GM06990 (cell line): ENCODE data around the gene SPAAR.

Experiments used
- DNase-seq: peaks from one replicate; pipeline ENCODE4 v3.0.0-alpha.2; 2011; ENCODE audit not compliant: insufficient read length; ENCODE audit errors: extremely low read depth
- H3K27me3 ChIP-seq: replicated peaks from 2 replicates; pipeline ENCODE4 v1.6.0; 2011; ENCODE audit warnings: low read length; ENCODE audit not compliant: control insufficient read depth, insufficient read depth
- H3K36me3 ChIP-seq: 2 replicates; pipeline ENCODE4 v1.5.1; 2011; ENCODE audit warnings: low read length; ENCODE audit not compliant: control insufficient read depth, insufficient read depth
- H3K4me3 ChIP-seq: replicated peaks from 2 replicates; pipeline ENCODE4 v1.5.1; 2011; ENCODE audit warnings: low read depth, mild to moderate bottlenecking, control low read depth, low read length
- CTCF ChIP-seq: IDR thresholded peaks from 2 replicates; pipeline ENCODE4 v1.5.1; 2011; ENCODE audit warnings: low read length, control low read depth, mild to moderate bottlenecking, inconsistent platforms; ENCODE audit not compliant: insufficient read depth, poor library complexity, severe bottlenecking

Gene SPAAR

GRCh38 chr9:35958104-35958837, 49.0 kb downstream of the SPAAR start, which contains the start of gene OR2S2:
Gene OR2S2, minus strand, starts transcription at chr9:35958154. Its CDS starts 56 bp downstream, at chr9:35958098.
- no peak for DNase-seq
- no peaks in the 10 kb centered on the region for H3K36me3 ChIP-seq
- no peak for TF ChIP-seq CTCF
- no peaks in the 10 kb centered on the region; the same call in none of the 2 replicates for H3K27me3 ChIP-seq
- no peak within 1 kb of the TSS for H3K4me3 ChIP-seq

- no peak for TF ChIP-seq CTCF
- no peak for DNase-seq
- Histone ChIP-seq H3K4me3 (no peak overlapping the region), H3K27me3 (no peaks in the 10 kb centered on the region; the same call in 1 of the 2 replicates), H3K36me3 (no peaks in the 10 kb centered on the region)
Observed at GRCh38 chr9:35960039-35960655, 50.9 kb downstream of the SPAAR start.
